ENCODE results near the gene MLC1.

MLC1 gene

GRCh38 chr22:50085211-50085972 lies at the start of gene MLC1:
Gene MLC1, minus strand, starts transcription at chr22:50085426. Its CDS starts 524 bp downstream, at chr22:50084902.
- DNase-seq = no peak

GRCh38 chr22:50134481-50134880 lies 49.3 kb upstream of the MLC1 start:
- no peak for DNase-seq

GRCh38 chr22:50131894-50132293 lies 46.7 kb upstream of the MLC1 start:
- DNase-seq = no peak

GRCh38 chr22:50129121-50129736 lies 44.0 kb upstream of the MLC1 start:
- DNase-seq = no peak

- DNase-seq = no peak
These were observed 39.8 kb upstream of the MLC1 start for GRCh38 chr22:50125029-50125428.

- DNase-seq = no peak
These were observed 37.9 kb upstream of the MLC1 start for GRCh38 chr22:50123119-50123518.

- no peak for DNase-seq
These were observed 36.0 kb upstream of the MLC1 start for GRCh38 chr22:50121202-50121740.

GRCh38 chr22:50119768-50120251 lies 34.6 kb upstream of the MLC1 start:
- no peak for DNase-seq

GRCh38 chr22:50119169-50119767 lies 34.0 kb upstream of the MLC1 start:
- DNase-seq = no peak

- no peak for DNase-seq
These were observed 33.4 kb upstream of the MLC1 start for GRCh38 chr22:50118557-50119168.

GRCh38 chr22:50118129-50118528 lies 32.9 kb upstream of the MLC1 start:
- DNase-seq = no peak

- DNase-seq = no peak
These were observed 32.0 kb upstream of the MLC1 start for GRCh38 chr22:50117168-50117762.

- DNase-seq = no peak
These were observed 30.5 kb upstream of the MLC1 start for GRCh38 chr22:50115693-50116092.

- no peak for DNase-seq
These were observed 29.2 kb upstream of the MLC1 start for GRCh38 chr22:50114221-50115021.

- no peak for DNase-seq
These were observed 27.2 kb upstream of the MLC1 start for GRCh38 chr22:50112151-50113118.

GRCh38 chr22:50111056-50111455 lies 25.8 kb upstream of the MLC1 start:
- DNase-seq = no peak

- DNase-seq = no peak
These were observed 22.3 kb upstream of the MLC1 start for GRCh38 chr22:50107529-50107928.

GRCh38 chr22:50105208-50106100 lies 20.2 kb upstream of the MLC1 start:
- DNase-seq = no peak

- DNase-seq = no peak
These were observed 18.9 kb upstream of the MLC1 start for GRCh38 chr22:50104141-50104544.

- no peak for DNase-seq
These were observed 17.7 kb upstream of the MLC1 start for GRCh38 chr22:50102946-50103345.
